ENCODE data around the gene TWNK. TPM values are rescaled to one million over a fixed set of nuclear protein-coding genes. Genes with fewer than 3 reads are reported as not detected.

Gene TWNK
- total RNA-seq, 3 donors from 2014 or later: 3.4 to 7.5 (median 5.3) TPM

DNA sequence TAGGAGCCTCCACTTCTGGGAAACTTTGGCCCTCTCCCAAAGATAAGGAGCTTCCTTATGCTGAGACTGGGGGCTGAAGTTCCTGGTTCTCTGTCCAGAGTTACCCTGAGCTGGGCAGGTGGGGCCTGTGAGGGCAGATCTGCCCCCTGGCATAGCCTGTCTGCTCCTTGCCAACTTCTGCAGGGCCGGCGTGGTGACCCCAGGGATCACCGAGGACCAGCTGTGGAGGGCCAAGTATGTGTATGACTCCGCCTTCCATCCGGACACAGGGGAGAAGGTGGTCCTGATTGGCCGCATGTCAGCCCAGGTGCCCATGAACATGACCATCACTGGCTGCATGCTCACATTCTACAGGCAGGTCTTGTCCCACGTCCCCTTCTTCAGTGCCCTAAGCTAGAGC is 48.0 kb downstream of the TWNK start:
- TF ChIP-seq POLR2A (IDR thresholded peaks at IDR 0.05): no peak
- TF ChIP-seq, protein P1, sequence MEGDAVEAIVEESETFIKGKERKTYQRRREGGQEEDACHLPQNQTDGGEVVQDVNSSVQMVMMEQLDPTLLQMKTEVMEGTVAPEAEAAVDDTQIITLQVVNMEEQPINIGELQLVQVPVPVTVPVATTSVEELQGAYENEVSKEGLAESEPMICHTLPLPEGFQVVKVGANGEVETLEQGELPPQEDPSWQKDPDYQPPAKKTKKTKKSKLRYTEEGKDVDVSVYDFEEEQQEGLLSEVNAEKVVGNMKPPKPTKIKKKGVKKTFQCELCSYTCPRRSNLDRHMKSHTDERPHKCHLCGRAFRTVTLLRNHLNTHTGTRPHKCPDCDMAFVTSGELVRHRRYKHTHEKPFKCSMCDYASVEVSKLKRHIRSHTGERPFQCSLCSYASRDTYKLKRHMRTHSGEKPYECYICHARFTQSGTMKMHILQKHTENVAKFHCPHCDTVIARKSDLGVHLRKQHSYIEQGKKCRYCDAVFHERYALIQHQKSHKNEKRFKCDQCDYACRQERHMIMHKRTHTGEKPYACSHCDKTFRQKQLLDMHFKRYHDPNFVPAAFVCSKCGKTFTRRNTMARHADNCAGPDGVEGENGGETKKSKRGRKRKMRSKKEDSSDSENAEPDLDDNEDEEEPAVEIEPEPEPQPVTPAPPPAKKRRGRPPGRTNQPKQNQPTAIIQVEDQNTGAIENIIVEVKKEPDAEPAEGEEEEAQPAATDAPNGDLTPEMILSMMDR (IDR thresholded peaks at IDR 0.05): no peak
- no peak for TF ChIP-seq POLR2AphosphoS5 (IDR thresholded peaks at IDR 0.05)
- intact Hi-C loops (cut with DNase I; ENCODE audit: low total_unique reads): no loop called here
- Histone ChIP-seq H3K4me3 (no peak overlapping the region), H3K27ac (no peak overlapping the region), H3K27me3 (no peaks in the 10 kb centered on the region), H3K9me3 (no peaks in the 10 kb centered on the region), H3K4me1 (peaks cover 5% of the 10 kb centered on the region in 2 donors), H3K36me3 (no peaks in the 10 kb centered on the region)
- DNase-seq (ENCODE audit: low spot score in 2 of 2): no peak

DNA sequence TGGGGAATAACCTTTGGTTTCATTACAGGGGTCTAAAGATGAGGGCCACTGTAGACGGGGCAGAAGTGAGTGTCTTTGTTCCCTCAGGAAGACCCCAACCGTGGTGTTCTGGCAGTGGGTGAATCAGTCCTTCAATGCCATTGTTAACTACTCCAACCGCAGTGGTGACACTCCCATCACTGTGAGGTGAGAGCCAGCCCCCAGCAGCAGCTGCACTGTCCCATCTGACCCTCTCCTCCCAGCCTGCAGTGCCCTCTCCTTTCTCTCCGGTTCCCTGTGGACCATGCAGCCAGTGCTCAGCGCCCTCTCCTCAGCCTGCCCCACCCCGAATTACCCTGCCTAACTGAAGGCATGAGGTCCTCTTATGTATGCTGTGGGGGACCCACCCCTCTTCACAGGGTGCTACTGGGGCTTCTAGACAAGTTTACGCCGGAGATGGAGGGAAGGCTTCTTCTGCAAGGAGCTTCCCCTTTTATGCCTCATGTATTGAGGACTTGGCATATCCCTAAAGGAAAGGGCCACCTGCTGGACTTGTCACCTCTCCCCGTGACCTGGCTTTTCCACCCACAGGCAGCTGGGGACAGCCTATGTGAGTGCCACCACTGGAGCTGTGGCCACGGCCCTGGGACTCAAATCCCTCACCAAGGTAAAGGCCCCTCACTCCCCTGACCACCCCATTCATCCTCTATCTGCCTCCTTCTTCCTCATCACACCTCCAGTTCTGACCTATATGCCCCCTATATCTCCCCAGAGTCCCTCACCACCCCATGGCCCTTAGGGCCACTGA is 48.8 kb downstream of the TWNK start:
- no peak for TF ChIP-seq POLR2AphosphoS5 (IDR thresholded peaks at IDR 0.05)
- TF ChIP-seq POLR2A (IDR thresholded peaks at IDR 0.05): no peak
- TF ChIP-seq, protein P1 (IDR thresholded peaks at IDR 0.05): no peak
- Histone ChIP-seq H3K4me1 (no peaks in the 10 kb centered on the region), H3K27me3 (no peaks in the 10 kb centered on the region), H3K4me3 (no peak overlapping the region), H3K36me3 (no peaks in the 10 kb centered on the region), H3K27ac (no peak overlapping the region), H3K9me3 (no peaks in the 10 kb centered on the region)
- intact Hi-C loops (cut with DNase I; ENCODE audit: low total_unique reads): no loop called here
- no peak for DNase-seq (ENCODE audit: low spot score in 2 of 2)

DNA sequence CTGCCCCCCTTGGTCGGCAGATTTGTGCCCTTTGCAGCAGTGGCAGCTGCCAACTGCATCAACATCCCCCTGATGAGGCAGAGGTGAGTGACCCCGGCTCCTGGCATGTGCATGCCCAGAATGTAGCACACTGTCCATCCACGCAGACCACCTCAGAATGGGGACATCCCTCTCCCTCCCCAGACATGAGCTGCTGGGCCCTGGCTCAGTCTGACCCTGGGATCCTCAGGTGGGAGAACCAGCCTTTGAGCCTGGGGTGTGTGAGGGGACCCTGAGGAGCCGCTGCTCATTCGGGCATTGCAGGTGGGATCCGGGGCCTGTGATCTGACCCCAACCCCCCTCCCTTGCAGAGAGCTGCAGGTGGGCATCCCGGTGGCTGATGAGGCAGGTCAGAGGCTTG is 49.4 kb downstream of the TWNK start:
- H3K9me3 ChIP-seq: no peaks in the 10 kb centered on the region
- DNase-seq (ENCODE audit: low spot score in 2 of 2): no peak
- H3K27ac ChIP-seq: no peak overlapping the region
- H3K27me3 ChIP-seq: no peaks in the 10 kb centered on the region
- intact Hi-C loops (cut with DNase I; ENCODE audit: low total_unique reads): no loop called here
- TF ChIP-seq, protein P1 (IDR thresholded peaks at IDR 0.05): no peak
- TF ChIP-seq POLR2A (IDR thresholded peaks at IDR 0.05): no peak
- no peak for TF ChIP-seq POLR2AphosphoS5 (IDR thresholded peaks at IDR 0.05)
- no peaks in the 10 kb centered on the region for H3K36me3 ChIP-seq
- no peaks in the 10 kb centered on the region for H3K4me1 ChIP-seq
- H3K4me3 ChIP-seq: no peak overlapping the region

DNA sequence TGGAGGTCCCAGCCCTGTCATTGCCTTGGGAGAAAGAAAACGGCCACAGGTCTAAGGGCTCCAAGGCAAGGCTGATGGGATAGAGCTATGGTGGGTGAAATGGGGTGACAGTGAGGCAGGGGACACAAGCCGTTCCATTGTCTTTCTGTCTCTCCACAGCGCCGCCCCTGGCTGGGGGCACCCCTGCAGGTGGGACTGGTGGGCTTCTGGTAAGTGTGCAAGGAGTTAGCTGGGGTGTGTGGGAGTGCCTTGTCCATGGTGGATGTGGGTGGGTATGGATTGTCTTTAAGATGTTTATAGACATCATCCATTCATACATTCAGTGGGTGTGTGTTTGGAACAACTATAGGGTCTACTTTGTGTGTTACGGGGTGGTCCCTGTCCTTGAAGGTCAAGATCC is 51.1 kb downstream of the TWNK start:
- intact Hi-C loops (cut with DNase I; ENCODE audit: low total_unique reads): no loop called here
- H3K4me3 ChIP-seq: no peak overlapping the region
- no peaks in the 10 kb centered on the region for H3K36me3 ChIP-seq
- peaks cover 0 to 1% of the 10 kb centered on the region in 2 donors for H3K4me1 ChIP-seq
- no peaks in the 10 kb centered on the region for H3K9me3 ChIP-seq
- no peak for DNase-seq (ENCODE audit: low spot score in 2 of 2)
- H3K27ac ChIP-seq: no peak overlapping the region
- TF ChIP-seq, protein P1 (IDR thresholded peaks at IDR 0.05): no peak
- TF ChIP-seq POLR2AphosphoS5 (IDR thresholded peaks at IDR 0.05) (no peak), POLR2A (IDR thresholded peaks at IDR 0.05) (no peak)
- H3K27me3 ChIP-seq: no peaks in the 10 kb centered on the region

DNA sequence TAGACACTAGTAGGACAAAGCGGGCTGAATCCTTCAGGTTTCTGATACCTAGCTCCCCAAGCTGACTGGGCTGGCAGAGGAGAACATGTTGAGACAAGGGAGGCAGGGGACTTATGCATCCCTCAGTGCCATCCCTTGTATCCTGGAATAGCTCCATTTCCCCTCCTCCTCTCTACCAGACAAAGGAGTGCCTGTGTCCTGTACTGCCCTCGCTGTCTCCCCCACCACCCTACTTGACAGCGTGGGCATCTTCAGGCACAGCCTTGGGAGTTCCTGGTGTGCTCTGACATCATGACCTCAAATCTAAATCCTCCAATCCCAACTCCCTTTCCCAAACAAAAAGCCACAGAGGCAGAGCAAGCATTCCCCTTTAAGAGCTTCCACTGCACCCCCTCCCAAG is 52.7 kb downstream of the TWNK start:
- no peak for DNase-seq (ENCODE audit: low spot score in 2 of 2)
- Histone ChIP-seq H3K4me3 (no peak overlapping the region), H3K4me1 (peaks cover 0 to 5% of the 10 kb centered on the region in 2 donors), H3K27ac (peak overlapping the region in 1 of 2 donors; percentile 23), H3K36me3 (no peaks in the 10 kb centered on the region), H3K27me3 (no peaks in the 10 kb centered on the region), H3K9me3 (no peaks in the 10 kb centered on the region)
- intact Hi-C loops (cut with DNase I; ENCODE audit: low total_unique reads): loop anchor here (2.0 kb wide), 1 partner anchor 19 kb away; no protein-coding TSS in a partner anchor
- TF ChIP-seq, protein P1 (IDR thresholded peaks at IDR 0.05): no peak
- TF ChIP-seq POLR2AphosphoS5 (IDR thresholded peaks at IDR 0.05) (no peak), POLR2A (IDR thresholded peaks at IDR 0.05) (no peak)
